ENCODE results near the gene WAPL. TPM values are rescaled to one million over a fixed set of nuclear protein-coding genes. Genes with fewer than 3 reads are reported as not detected.
A peak's percentile ranks its signal among the peaks of the same experiment; 100 is the strongest.

The WAPL gene
- total and polyA plus RNA-seq, 2 of the 8 experiments (the other 6 are each of a cell fraction or from before 2014, with no cell fraction given): 12.8 to 48.1 TPM

GRCh38 chr10:86389441-86390193 lies 132.0 kb downstream of the WAPL start (continued):
- TF ChIP-seq RAD21 (IDR thresholded peaks at IDR 0.05 in 1 of 2, conservative IDR thresholded peaks at IDR 0.05 in 1 of 2; ENCODE audit: low read depth in 2 of 2, low read length in 2 of 2) (no peak; a peak in 1 of 4 replicates), CBX5 (IDR thresholded peaks at IDR 0.05; ENCODE audit: low read depth, low read length) (no peak), CTCF (IDR thresholded peaks at IDR 0.05; ENCODE audit: control extremely low read depth in 1 of 3, insufficient read depth in 1 of 3, low read depth in 1 of 3, low read length in 3 of 3) (no peak), TBP (IDR thresholded peaks at IDR 0.05; ENCODE audit: low read depth, low read length) (peak; percentile 60; the same call in 1 of the 2 replicates), USF2 (IDR thresholded peaks at IDR 0.05; ENCODE audit: low read length) (no peak), TAF7 (optimal IDR thresholded peaks at IDR 0.05; ENCODE audit: borderline replicate concordance, low read depth, low read length) (peak; percentile 29), KDM4A (IDR thresholded peaks at IDR 0.05; ENCODE audit: low read depth, low read length, severe bottlenecking) (peak; percentile 97), ASH2L (IDR thresholded peaks at IDR 0.05; ENCODE audit: low read length) (peak; percentile 87), RNF2 (IDR thresholded peaks at IDR 0.05; ENCODE audit: borderline replicate concordance, low read depth, low read length, missing control alignments, poor library complexity, severe bottlenecking) (no peak), ZNF274 (IDR thresholded peaks at IDR 0.05; ENCODE audit: borderline replicate concordance, extremely low read depth, low read length) (no peak), CEBPB (IDR thresholded peaks at IDR 0.05; ENCODE audit: low read depth, low read length) (no peak), TAF1 (IDR thresholded peaks at IDR 0.05; ENCODE audit: low read depth, low read length) (peak; percentile 65), GABPA (IDR thresholded peaks at IDR 0.05; ENCODE audit: borderline replicate concordance, insufficient read depth, low read length) (no peak; the same call in 1 of the 2 replicates), POLR2AphosphoS5 (IDR thresholded peaks at IDR 0.05; ENCODE audit: low read depth, low read length) (0 out of 2 replicates have a peak, but pooled peaks have one; percentile 26), RFX5 (IDR thresholded peaks at IDR 0.05; ENCODE audit: borderline replicate concordance, low read depth, low read length) (no peak), SAP30 (IDR thresholded peaks at IDR 0.05; ENCODE audit: insufficient read depth, insufficient replicate concordance, low read length) (no peak), CHD2 (IDR thresholded peaks at IDR 0.05; ENCODE audit: low read length) (no peak), CBX8 (IDR thresholded peaks at IDR 0.05; ENCODE audit: borderline replicate concordance, low read depth, low read length) (no peak), KDM1A (IDR thresholded peaks at IDR 0.05; ENCODE audit: borderline replicate concordance, low read length) (no peak), SP1 (IDR thresholded peaks at IDR 0.05; ENCODE audit: low read depth, low read length) (no peak)

Data from H1 (cell line).